IMR-90 (cell line): ENCODE data around the gene CADM1. TPM values are rescaled to one million over a fixed set of nuclear protein-coding genes. Genes with fewer than 3 reads are reported as not detected.

ENCODE experiments used
- ATAC-seq: fragments of 200-7000 bp; cut with Tn5 transposase; 2 replicates; pipeline ENCODE4 v1.9.1; 2020; ENCODE audit warnings: low read depth, mild to moderate bottlenecking, moderate library complexity
- BruUV-seq: library from RNA; stranded (reverse); fragments of 400-500 nt; replicated peaks from 2 replicates; lab custom pipeline; 2021; lab: Mats Ljungman, UMichigan
- CTCF ChIA-PET: fragments of 300-600 bp; formaldehyde crosslinking; extraction: SDS; loops from one replicate; lab custom pipeline; 2021; ENCODE audit warnings: antibody characterized with exemption; lab: Yijun Ruan, JAX
- POLR2A ChIA-PET: fragments of 300-600 bp; sonication (Branson Sonifier 250); formaldehyde crosslinking; loops from one replicate; lab custom pipeline; 2022; ENCODE audit warnings: antibody characterized with exemption; ENCODE audit not compliant: unreplicated experiment; lab: Charles Lee
- DNase-seq: peaks from one replicate; pipeline ENCODE4 v3.0.0; 2013
- H2AFZ ChIP-seq: replicated peaks from 2 replicates; pipeline ENCODE3; 2013; ENCODE audit warnings: low read length, mild to moderate bottlenecking; ENCODE audit not compliant: poor library complexity
- H2AK5ac ChIP-seq: 2 replicates; pipeline ENCODE4 v1.6.1; 2013; ENCODE audit warnings: low read depth, low read length, inconsistent platforms
- H2AK9ac ChIP-seq: replicated peaks from 2 replicates; pipeline ENCODE3; 2013; ENCODE audit warnings: mild to moderate bottlenecking, low read depth, low read length, moderate library complexity; ENCODE audit not compliant: poor library complexity
- H2BK120ac ChIP-seq: 2 replicates; pipeline ENCODE4 v1.6.1; 2013; ENCODE audit warnings: low read depth, low read length, inconsistent platforms
- H2BK15ac ChIP-seq: 3 replicates; pipeline ENCODE4 v1.6.1; 2013; ENCODE audit warnings: low read depth, low read length, inconsistent platforms
- H2BK20ac ChIP-seq: 2 replicates; pipeline ENCODE4 v1.6.1; 2013; ENCODE audit warnings: low read depth, mild to moderate bottlenecking, inconsistent platforms, low read length, moderate library complexity
- H2BK5ac ChIP-seq: 2 replicates; pipeline ENCODE4 v1.6.1; 2013; ENCODE audit warnings: mild to moderate bottlenecking, low read depth, low read length, inconsistent platforms; ENCODE audit not compliant: poor library complexity, severe bottlenecking
- H3K14ac ChIP-seq: replicated peaks from 2 replicates; pipeline ENCODE4 v1.6.1; 2013; ENCODE audit warnings: low read depth, low read length, inconsistent platforms
- H3K18ac ChIP-seq: 2 replicates; pipeline ENCODE4 v1.6.1; 2013; ENCODE audit warnings: low read depth, low read length, control low read depth
- H3K23ac ChIP-seq: 2 replicates; pipeline ENCODE4 v1.6.1; 2013; ENCODE audit warnings: low read depth, low read length, inconsistent platforms
- H3K27ac ChIP-seq: 2 replicates; pipeline ENCODE4 v1.5.1; 2013; ENCODE audit warnings: mild to moderate bottlenecking, control low read depth, low read length; ENCODE audit not compliant: insufficient read depth
- H3K27me3 ChIP-seq: 2 replicates; pipeline ENCODE4 v1.6.1; 2013; ENCODE audit warnings: low read length; ENCODE audit not compliant: control insufficient read depth, insufficient read depth
- H3K36me3 ChIP-seq: 2 replicates; pipeline ENCODE4 v1.6.1; 2013; ENCODE audit warnings: low read length, mixed read lengths; ENCODE audit not compliant: control insufficient read depth, insufficient read depth
- H3K4ac ChIP-seq: 2 replicates; pipeline ENCODE4 v1.6.1; 2013; ENCODE audit warnings: low read depth, low read length, inconsistent platforms
- H3K4me1 ChIP-seq: 2 replicates; pipeline ENCODE4 v1.6.1; 2013; ENCODE audit warnings: low read length, mixed read lengths; ENCODE audit not compliant: control insufficient read depth, insufficient read depth
- H3K4me2 ChIP-seq: 2 replicates; pipeline ENCODE4 v1.6.1; 2013; ENCODE audit warnings: low read depth, mild to moderate bottlenecking, control low read depth, low read length, moderate library complexity
- H3K4me3 ChIP-seq: 2 replicates; pipeline ENCODE4 v1.5.1; 2013; ENCODE audit warnings: low read depth, mild to moderate bottlenecking, control low read depth, low read length, moderate library complexity; ENCODE audit not compliant: insufficient read depth
- H3K56ac ChIP-seq: 2 replicates; pipeline ENCODE4 v1.6.1; 2013; ENCODE audit warnings: low read length, inconsistent platforms; ENCODE audit not compliant: insufficient read depth; ENCODE audit errors: extremely low read depth
- H3K79me1 ChIP-seq, 2 experiments: 2 replicates each; pipeline ENCODE4 v1.6.1; 2013; ENCODE audit warnings: low read length in 2 of 2, inconsistent platforms in 1 of 2, low read depth in 1 of 2
- H3K9ac ChIP-seq: 2 replicates; pipeline ENCODE4 v1.6.1; 2013; ENCODE audit warnings: low read depth, low read length, control low read depth
- H3K9me1 ChIP-seq: 2 replicates; pipeline ENCODE4 v1.6.1; 2013; ENCODE audit warnings: low read length, inconsistent platforms; ENCODE audit not compliant: insufficient read depth
- H3K9me3 ChIP-seq: 2 replicates; pipeline ENCODE4 v1.6.1; 2013; ENCODE audit warnings: low read length; ENCODE audit not compliant: control insufficient read depth, insufficient read depth
- H4K20me1 ChIP-seq: 2 replicates; pipeline ENCODE4 v1.6.1; 2013; ENCODE audit warnings: low read length, inconsistent platforms; ENCODE audit not compliant: insufficient read depth
- H4K5ac ChIP-seq: 2 replicates; pipeline ENCODE4 v1.6.1; 2013; ENCODE audit warnings: mild to moderate bottlenecking, low read depth, low read length, control low read depth
- H4K8ac ChIP-seq, 2 experiments: 2 replicates each; pipeline ENCODE4 v1.6.1; 2013; ENCODE audit warnings: low read depth in 2 of 2, low read length in 2 of 2, control low read depth in 1 of 2, inconsistent platforms in 1 of 2
- H4K91ac ChIP-seq: 2 replicates; pipeline ENCODE4 v1.6.1; 2013; ENCODE audit warnings: low read depth, low read length, inconsistent platforms; ENCODE audit not compliant: insufficient read depth
- BHLHE40 ChIP-seq: fragments of 150-350 bp; IDR thresholded peaks from 2 replicates; pipeline ENCODE4 v1.6.1; 2016; ENCODE audit warnings: mild to moderate bottlenecking, low read depth, low read length
- CEBPB ChIP-seq: IDR thresholded peaks from 2 replicates; pipeline ENCODE4 v1.6.1; 2012; ENCODE audit warnings: low read depth, low read length, improper control_type of control experiment
- CHD1 ChIP-seq: IDR thresholded peaks from 2 replicates; pipeline ENCODE4 v1.6.1; 2012; ENCODE audit warnings: low read depth, low read length, improper control_type of control experiment
- CTCF ChIP-seq: conservative IDR thresholded peaks from 2 replicates; pipeline ENCODE4 v1.5.1; 2012; ENCODE audit warnings: mild to moderate bottlenecking, low read depth, low read length, improper control_type of control experiment
- ELK1 ChIP-seq: fragments of 150-350 bp; IDR thresholded peaks from 2 replicates; pipeline ENCODE4 v1.6.1; 2016; ENCODE audit warnings: low read depth, mild to moderate bottlenecking, low read length, moderate library complexity, borderline replicate concordance
- MAZ ChIP-seq: IDR thresholded peaks from 2 replicates; pipeline ENCODE4 v1.6.1; 2012; ENCODE audit warnings: low read depth, mild to moderate bottlenecking, low read length, improper control_type of control experiment, moderate library complexity, borderline replicate concordance
- MXI1 ChIP-seq: IDR thresholded peaks from 2 replicates; pipeline ENCODE4 v1.6.1; 2012; ENCODE audit warnings: low read depth, mild to moderate bottlenecking, low read length, moderate library complexity, borderline replicate concordance
- NFE2L2 ChIP-seq: fragments of 150-350 bp; IDR thresholded peaks from 2 replicates; pipeline ENCODE4 v1.6.1; 2016; ENCODE audit warnings: low read depth, mild to moderate bottlenecking, low read length
- POLR2A ChIP-seq: IDR thresholded peaks from 2 replicates; pipeline ENCODE4 v1.6.1; 2012; ENCODE audit warnings: mild to moderate bottlenecking, low read depth, low read length
- RAD21 ChIP-seq: IDR thresholded peaks from 2 replicates; pipeline ENCODE4 v1.6.1; 2012; ENCODE audit warnings: low read length, improper control_type of control experiment
- RFX5 ChIP-seq: IDR thresholded peaks from 2 replicates; pipeline ENCODE4 v1.8.0; 2012; ENCODE audit warnings: low read depth, mild to moderate bottlenecking, low read length, moderate library complexity
- SMC3 ChIP-seq: fragments of 150-350 bp; IDR thresholded peaks from 2 replicates; pipeline ENCODE4 v1.6.1; 2016; ENCODE audit warnings: low read depth, mild to moderate bottlenecking, antibody characterized with exemption, low read length, moderate library complexity
- USF2 ChIP-seq: fragments of 150-350 bp; IDR thresholded peaks from 2 replicates; pipeline ENCODE4 v1.6.1; 2017; ENCODE audit warnings: mild to moderate bottlenecking, antibody characterized with exemption, low read length, low read depth
- whole genome bisulfite sequencing, 2 experiments: methylation state at CpG; one replicate each; pipeline versions ENCODE4 v1.1.5 to v1.1.7; 2013; ENCODE audit warnings: missing lambda C conversion rate in 2 of 2; ENCODE audit not compliant: insufficient read length in 1 of 2; ENCODE audit errors: extremely low coverage in 2 of 2; 5-methylcytosine and 5-hydroxymethylcytosine counted together
- dilution Hi-C: fragments of 300-500 bp; cut with HindIII; formaldehyde crosslinking; loops from one replicate; pipeline ENCODE4 v1.14.3; 2018; ENCODE audit warnings: low sequenced_read_pairs; ENCODE audit not compliant: unreplicated experiment
- in situ Hi-C: fragments of 300-500 bp; cut with MboI; formaldehyde crosslinking; loops from 3 replicates; pipeline ENCODE4 v1.14.3; 2019; ENCODE audit warnings: low sequenced_read_pairs, inconsistent platforms, mixed read lengths
- intact Hi-C: fragments of 100-400 bp; cut with micrococcal nuclease; formaldehyde crosslinking; loops from 2 replicates; pipeline ENCODE4 v1.10.0; 2022
- polyA plus RNA-seq, 3 experiments: library from polyadenylated mRNA; depleted of rRNA; stranded (reverse); fragments of >200 nt; gene quantifications; 2 replicates each; pipeline ENCODE4 v1.2.3, GENCODE V29; 2012; ENCODE audit warnings: low replicate concordance in 1 of 3
- total RNA-seq: library from RNA; depleted of rRNA; stranded (reverse); fragments of >200 nt; gene quantifications from 2 replicates; pipeline ENCODE4 v1.2.3, GENCODE V29; 2012

Gene CADM1
- total and polyA plus RNA-seq, 2 of the 4 experiments (the other 2 are of a cell fraction), result 28.8 to 77.1 TPM

GRCh38 chr11:115390441-115390840 is 113.8 kb downstream of the CADM1 start:
- intact Hi-C loops (no loop called here), in situ Hi-C loops (no loop called here), dilution Hi-C loops (no loop called here)
- Histone ChIP-seq H2BK5ac (no peak overlapping the region), H3K79me1 (peaks cover 0 to 4% of the 10 kb centered on the region in 2 experiments; a peak in 1 of 4 replicates), H3K4me2 (no peak overlapping the region), H2BK15ac (no peak overlapping the region), H3K27ac (no peak overlapping the region), H2AK5ac (no peak overlapping the region), H2AK9ac (no peak overlapping the region), H2BK20ac (no peak overlapping the region), H3K4me3 (no peak overlapping the region), H3K27me3 (no peaks in the 10 kb centered on the region), H3K14ac (no peak overlapping the region), H3K9ac (no peak overlapping the region), H3K9me3 (no peaks in the 10 kb centered on the region), H3K4me1 (no peaks in the 10 kb centered on the region), H4K5ac (no peak overlapping the region), H4K8ac (no peak overlapping the region), H3K9me1 (no peaks in the 10 kb centered on the region), H3K56ac (no peak overlapping the region), H2BK120ac (no peak overlapping the region), H3K4ac (no peak overlapping the region), H3K18ac (no peak overlapping the region), H3K23ac (no peak overlapping the region), H3K36me3 (no peaks in the 10 kb centered on the region), H4K91ac (no peak overlapping the region), H4K20me1 (no peaks in the 10 kb centered on the region), H2AFZ (no peak overlapping the region)
- ChIA-PET CTCF (interaction anchor here (0.7 kb wide), 1 partner anchor 131 kb away, joined by 4 read pairs; no protein-coding TSS in a partner anchor), POLR2A (no interaction called here)
- DNase-seq (no peak), ATAC-seq (no peak)
- no TSS peak for BruUV-seq
- no CpG with 5 or more reads among the region's 1 CpG for WGBS, 2 experiments
- no peak for TF ChIP-seq MXI1
- TF ChIP-seq RFX5, result no peak
- no peak for TF ChIP-seq SMC3
- no peak for TF ChIP-seq CEBPB
- TF ChIP-seq USF2, result no peak
- no peak for TF ChIP-seq BHLHE40
- no peak for TF ChIP-seq MAZ
- no peak for TF ChIP-seq CTCF
- no peak for TF ChIP-seq CHD1
- no peak for TF ChIP-seq POLR2A
- TF ChIP-seq RAD21, result no peak
- no peak for TF ChIP-seq ELK1
- no peak for TF ChIP-seq NFE2L2
